Natural killer cell (primary cell): ENCODE measurements around the gene POLR2E. TPM values are rescaled to one million over a fixed set of nuclear protein-coding genes. Genes with fewer than 3 reads are reported as not detected.

ENCODE experiments used
- ATAC-seq, 3 donors: fragments of 150-1000 bp in 2 of 3; fragments of 200-7000 bp in 1 of 3; cut with Tn5 transposase; 1 replicate in 1 of 3; 2 replicates in 2 of 3; pipeline ENCODE4 v1.10.0; 2021; ENCODE audit warnings: mild to moderate bottlenecking in 2 of 3, moderate library complexity in 2 of 3
- DNase-seq, 2 donors: peaks; one replicate each; pipeline versions ENCODE4 v3.0.0 to v3.0.0-alpha.2; 2013 to 2021; ENCODE audit warnings: mixed read lengths in 1 of 2
- H3K27ac ChIP-seq: one replicate; pipeline ENCODE4 v1.5.1; 2013; ENCODE audit warnings: mild to moderate bottlenecking, low read length
- H3K27me3 ChIP-seq: one replicate; pipeline ENCODE4 v1.6.1; 2013; ENCODE audit warnings: low read length; ENCODE audit not compliant: control insufficient read depth, insufficient read depth
- H3K36me3 ChIP-seq: one replicate; pipeline ENCODE4 v1.6.1; 2013; ENCODE audit warnings: low read length; ENCODE audit not compliant: control insufficient read depth, insufficient read depth
- H3K4me1 ChIP-seq: one replicate; pipeline ENCODE4 v1.6.1; 2013; ENCODE audit warnings: low read length; ENCODE audit not compliant: control insufficient read depth, insufficient read depth
- H3K4me3 ChIP-seq: one replicate; pipeline ENCODE4 v1.5.1; 2013; ENCODE audit warnings: low read length
- H3K9me3 ChIP-seq: one replicate; pipeline ENCODE4 v1.6.1; 2013; ENCODE audit warnings: low read length; ENCODE audit not compliant: control insufficient read depth, insufficient read depth
- H3K27ac Mint-ChIP-seq, 2 donors: one replicate each; pipeline ENCODE4 v1.8.0; 2022; ENCODE audit warnings: mild to moderate bottlenecking in 2 of 2, mixed read lengths in 2 of 2, moderate library complexity in 1 of 2
- H3K27me3 Mint-ChIP-seq, 2 donors: one replicate each; pipeline ENCODE4 v1.8.0; 2022; ENCODE audit warnings: low read depth in 2 of 2, mixed read lengths in 2 of 2
- H3K36me3 Mint-ChIP-seq: one replicate; pipeline ENCODE4 v1.8.0; 2022; ENCODE audit warnings: mixed read lengths
- H3K4me1 Mint-ChIP-seq, 2 donors: one replicate each; pipeline ENCODE4 v1.8.0; 2022; ENCODE audit warnings: mixed read lengths in 2 of 2
- H3K4me3 Mint-ChIP-seq: one replicate; pipeline ENCODE4 v1.8.0; 2022; ENCODE audit warnings: mild to moderate bottlenecking, moderate library complexity, mixed read lengths
- H3K9me3 Mint-ChIP-seq, 2 donors: one replicate each; pipeline ENCODE4 v1.8.0; 2022; ENCODE audit warnings: mixed read lengths in 2 of 2
- WGBS: methylation state at CpG from one replicate; pipeline ENCODE4 v1.1.7; 2013; ENCODE audit warnings: missing lambda C conversion rate; ENCODE audit not compliant: insufficient coverage; 5-methylcytosine and 5-hydroxymethylcytosine counted together
- intact Hi-C: fragments of 100-400 bp; cut with micrococcal nuclease; formaldehyde crosslinking; loops from one replicate; pipeline ENCODE4 v1.14.2; 2022
- total RNA-seq, 4 donors: library from RNA; stranded (reverse); fragments of 120-200 nt in 1 of 4; gene quantifications; one replicate each; pipeline versions ENCODE4 v1.2.3 to v1.2.4, GENCODE V29; 2013 to 2022
- TF ChIP-seq, protein P1 (sequence below): fragments of 200-600 bp; IDR thresholded peaks from one replicate; pipeline ENCODE4 v1.8.0; 2022; ENCODE audit warnings: antibody characterized with exemption

Gene POLR2E
- total RNA-seq, 3 donors from 2014 or later (not counting 1 experiment from before 2014, with no cell fraction given) = 77.3 to 105 (median 91.6) TPM

DNA sequence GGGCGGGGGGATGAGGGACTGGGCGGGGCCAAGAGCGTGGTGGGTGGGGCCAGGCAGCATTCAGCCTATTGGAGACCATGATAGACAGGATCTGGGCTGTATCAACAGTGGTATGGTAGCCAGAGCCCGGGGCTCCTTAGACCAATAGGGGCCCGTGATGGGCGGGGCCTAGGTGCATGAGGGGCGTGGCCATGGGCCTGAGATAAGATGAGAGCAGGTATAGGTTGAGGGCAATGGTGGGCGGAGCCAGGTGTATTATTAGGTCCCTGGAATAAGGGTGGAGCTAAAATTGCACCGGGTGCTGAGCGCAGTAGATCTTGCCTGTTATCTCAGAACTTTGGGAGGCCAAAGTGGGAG, 50.0 kb downstream of the POLR2E start:
- 87% methylated on average over 10 of the region's 10 CpGs for WGBS
- H3K4me3 Mint-ChIP-seq = peak overlapping the region; percentile 37
- no peak overlapping the region for H3K27ac Mint-ChIP-seq
- H3K27me3 ChIP-seq = no peaks in the 10 kb centered on the region
- H3K4me1 ChIP-seq = peaks cover 30% of the 10 kb centered on the region
- H3K4me1 Mint-ChIP-seq = peaks cover 10 to 18% of the 10 kb centered on the region in 2 donors
- TF ChIP-seq, protein P1, sequence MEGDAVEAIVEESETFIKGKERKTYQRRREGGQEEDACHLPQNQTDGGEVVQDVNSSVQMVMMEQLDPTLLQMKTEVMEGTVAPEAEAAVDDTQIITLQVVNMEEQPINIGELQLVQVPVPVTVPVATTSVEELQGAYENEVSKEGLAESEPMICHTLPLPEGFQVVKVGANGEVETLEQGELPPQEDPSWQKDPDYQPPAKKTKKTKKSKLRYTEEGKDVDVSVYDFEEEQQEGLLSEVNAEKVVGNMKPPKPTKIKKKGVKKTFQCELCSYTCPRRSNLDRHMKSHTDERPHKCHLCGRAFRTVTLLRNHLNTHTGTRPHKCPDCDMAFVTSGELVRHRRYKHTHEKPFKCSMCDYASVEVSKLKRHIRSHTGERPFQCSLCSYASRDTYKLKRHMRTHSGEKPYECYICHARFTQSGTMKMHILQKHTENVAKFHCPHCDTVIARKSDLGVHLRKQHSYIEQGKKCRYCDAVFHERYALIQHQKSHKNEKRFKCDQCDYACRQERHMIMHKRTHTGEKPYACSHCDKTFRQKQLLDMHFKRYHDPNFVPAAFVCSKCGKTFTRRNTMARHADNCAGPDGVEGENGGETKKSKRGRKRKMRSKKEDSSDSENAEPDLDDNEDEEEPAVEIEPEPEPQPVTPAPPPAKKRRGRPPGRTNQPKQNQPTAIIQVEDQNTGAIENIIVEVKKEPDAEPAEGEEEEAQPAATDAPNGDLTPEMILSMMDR = no peak
- H3K9me3 ChIP-seq = no peaks in the 10 kb centered on the region
- no peak overlapping the region for H3K27ac ChIP-seq
- no peaks in the 10 kb centered on the region for H3K36me3 Mint-ChIP-seq
- peak; percentile 78 to 87 (median 80) for ATAC-seq
- no peaks in the 10 kb centered on the region for H3K9me3 Mint-ChIP-seq
- DNase-seq = peak; percentile 57 to 81
- intact Hi-C loops = no loop called here
- no peak overlapping the region for H3K4me3 ChIP-seq
- no peaks in the 10 kb centered on the region for H3K27me3 Mint-ChIP-seq
- H3K36me3 ChIP-seq = peaks cover 39% of the 10 kb centered on the region

DNA sequence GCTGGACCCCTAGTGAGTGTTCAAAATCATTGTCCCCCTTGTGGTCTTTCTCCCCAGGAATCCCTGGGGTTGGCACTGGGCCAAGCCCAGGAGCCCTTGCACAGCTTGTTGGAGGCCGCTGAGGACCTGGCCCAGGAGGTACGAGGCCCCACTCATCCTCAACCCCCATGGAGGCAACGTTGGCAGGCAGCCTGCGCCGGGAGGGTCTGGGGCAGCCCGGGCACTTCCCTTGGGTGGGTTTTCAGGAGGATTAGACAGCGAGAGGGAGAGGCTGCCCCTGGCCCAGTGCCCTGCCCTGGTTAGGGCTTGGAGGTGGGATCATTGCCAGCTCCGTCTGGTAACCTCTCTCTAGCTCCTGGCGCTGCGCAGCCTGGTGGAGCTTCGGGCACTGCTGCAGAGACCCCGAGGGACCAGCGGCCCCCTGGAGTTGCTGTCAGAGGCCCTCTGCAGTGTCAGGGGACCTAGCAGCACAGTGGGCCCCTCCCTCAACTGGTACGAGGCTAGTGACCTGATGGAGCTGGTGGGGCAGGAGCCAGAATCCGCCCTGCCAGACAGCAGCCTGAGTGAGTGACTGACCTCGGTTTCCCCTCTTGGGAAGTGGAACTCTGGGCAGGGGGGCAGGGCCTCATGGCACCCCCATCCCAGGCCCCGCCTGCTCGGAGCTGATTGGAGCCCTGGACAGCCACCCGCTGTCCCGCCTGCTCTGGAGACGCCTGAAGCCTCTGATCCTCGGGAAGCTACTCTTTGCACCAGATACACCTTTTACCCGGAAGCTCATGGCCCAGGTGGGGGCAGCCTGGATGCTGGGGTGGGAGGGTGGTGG, 52.3 kb downstream of the POLR2E start:
- no peak overlapping the region for H3K27ac Mint-ChIP-seq
- Histone ChIP-seq H3K4me3 (no peak overlapping the region), H3K27ac (no peak overlapping the region), H3K36me3 (peaks cover 34% of the 10 kb centered on the region), H3K9me3 (no peaks in the 10 kb centered on the region), H3K27me3 (no peaks in the 10 kb centered on the region), H3K4me1 (peaks cover 51% of the 10 kb centered on the region)
- 95% methylated on average over 23 of the region's 23 CpGs for WGBS
- H3K4me1 Mint-ChIP-seq = peaks cover 33 to 42% of the 10 kb centered on the region in 2 donors
- DNase-seq (no peak), ATAC-seq (no peak)
- TF ChIP-seq, protein P1 = no peak
- intact Hi-C loops = no loop called here
- peak overlapping the region; percentile 17 for H3K4me3 Mint-ChIP-seq
- no peaks in the 10 kb centered on the region for H3K27me3 Mint-ChIP-seq
- H3K36me3 Mint-ChIP-seq = no peaks in the 10 kb centered on the region
- no peaks in the 10 kb centered on the region for H3K9me3 Mint-ChIP-seq

DNA sequence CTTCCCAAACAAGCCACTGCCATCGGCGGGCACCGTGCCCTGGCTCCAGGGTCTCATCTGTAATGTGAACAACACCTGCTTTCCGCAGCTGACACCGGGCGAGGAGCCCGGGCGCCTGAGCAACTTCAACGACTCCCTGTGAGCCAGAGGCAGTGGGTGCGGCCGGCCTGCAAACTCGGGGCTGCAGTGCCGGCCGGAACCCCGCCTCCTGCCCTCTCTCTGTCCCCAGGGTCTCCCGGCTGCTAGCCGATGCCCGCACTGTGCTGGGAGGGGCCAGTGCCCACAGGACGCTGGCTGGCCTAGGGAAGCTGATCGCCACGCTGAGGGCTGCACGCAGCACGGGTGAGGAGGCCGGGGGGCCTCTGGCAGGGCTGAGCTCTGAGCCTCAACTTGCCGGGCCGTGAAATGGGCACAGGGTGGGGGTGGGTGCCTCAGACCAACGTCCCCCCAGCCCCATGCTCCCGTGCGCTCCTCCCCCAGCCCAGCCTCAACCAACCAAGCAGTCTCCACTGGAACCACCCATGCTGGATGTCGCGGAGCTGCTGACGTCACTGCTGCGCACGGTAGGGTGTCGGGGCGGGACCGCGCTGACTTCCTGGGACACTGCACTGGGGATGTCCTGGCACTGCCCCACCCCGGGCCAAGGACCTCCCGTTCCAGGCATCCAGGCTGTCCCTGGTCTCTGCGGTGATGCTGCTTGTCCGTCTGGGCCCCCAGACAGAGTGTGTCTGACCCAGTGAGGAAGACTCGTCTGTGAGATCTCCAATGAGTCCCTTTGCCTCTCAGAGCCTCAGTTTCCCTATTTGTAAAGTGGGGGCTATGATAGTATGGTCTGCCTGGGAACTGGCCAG, 53.1 kb downstream of the POLR2E start:
- ATAC-seq (no peak), DNase-seq (no peak)
- WGBS = 94% methylated on average over 43 of the region's 43 CpGs
- no peak overlapping the region for H3K27ac Mint-ChIP-seq
- Histone ChIP-seq H3K9me3 (no peaks in the 10 kb centered on the region), H3K4me3 (no peak overlapping the region), H3K27me3 (no peaks in the 10 kb centered on the region), H3K4me1 (peaks cover 59% of the 10 kb centered on the region), H3K27ac (no peak overlapping the region), H3K36me3 (peaks cover 39% of the 10 kb centered on the region)
- peaks cover 39 to 48% of the 10 kb centered on the region in 2 donors for H3K4me1 Mint-ChIP-seq
- no peaks in the 10 kb centered on the region for H3K27me3 Mint-ChIP-seq
- H3K9me3 Mint-ChIP-seq = no peaks in the 10 kb centered on the region
- no peaks in the 10 kb centered on the region for H3K36me3 Mint-ChIP-seq
- peak overlapping the region; percentile 17 for H3K4me3 Mint-ChIP-seq
- TF ChIP-seq, protein P1 = no peak
- intact Hi-C loops = loop anchor here (2.0 kb wide), 1 partner anchor 21 kb away; the partner anchor contains the start of genes RNU6-2 and TMEM259
